Suprapubic skin (tissue), 3 donors: ENCODE measurements around the gene XPO6.

ENCODE experiments used
- CTCF ChIP-seq, 2 donors: fragments of 200-600 bp in 1 of 2; fragments of 450-650 bp in 1 of 2; sonication (generic) in 1 of 2; IDR thresholded peaks; one replicate each; pipeline ENCODE4 v1.5.1; 2016 to 2019; ENCODE audit warnings: antibody characterized with exemption in 2 of 2, mild to moderate bottlenecking in 1 of 2, moderate library complexity in 1 of 2
- POLR2AphosphoS5 ChIP-seq, 3 donors: sonication (generic); formaldehyde crosslinking; IDR thresholded peaks; one replicate each; pipeline ENCODE4 v1.6.1; 2017; ENCODE audit warnings: antibody characterized with exemption in 3 of 3

DNA sequence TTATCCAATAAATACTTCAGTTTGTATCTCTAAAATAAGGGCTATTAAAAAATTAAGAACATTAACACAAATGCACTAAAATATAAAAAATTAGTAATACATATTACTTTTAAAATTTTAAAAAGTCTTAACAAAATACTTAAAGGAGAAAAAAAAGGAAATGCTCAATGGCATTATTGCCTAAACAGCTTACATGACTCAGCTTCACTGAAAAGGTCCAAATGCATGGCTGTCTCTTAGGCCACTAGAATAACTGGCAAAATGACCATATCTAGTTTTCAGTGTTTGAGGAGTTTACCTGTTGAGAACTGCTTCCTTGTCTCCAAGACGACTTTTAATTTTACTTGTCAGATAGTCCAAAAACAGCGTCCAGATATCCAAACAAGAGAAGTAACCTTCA is 66.0 kb downstream of the XPO6 start:
- TF ChIP-seq CTCF (IDR thresholded peaks at IDR 0.05), result no peak
- no peak for TF ChIP-seq POLR2AphosphoS5 (IDR thresholded peaks at IDR 0.05)
